Progenitor cell of endocrine pancreas (in vitro differentiated cells): ENCODE measurements around the gene METTL16. TPM values are rescaled to one million over a fixed set of nuclear protein-coding genes. Genes with fewer than 3 reads are reported as not detected.

ENCODE experiments used
- DNase-seq: peaks from one replicate; pipeline ENCODE4 v3.0.0; 2021; ENCODE audit warnings: low spot score; ENCODE audit not compliant: unreplicated experiment
- H3K27ac Mint-ChIP-seq: 2 replicates; pipeline ENCODE4 v1.8.0; 2021; ENCODE audit warnings: mild to moderate bottlenecking, moderate library complexity, mixed read lengths
- H3K27me3 Mint-ChIP-seq: 2 replicates; pipeline ENCODE4 v1.8.0; 2021; ENCODE audit warnings: mixed read lengths
- H3K36me3 Mint-ChIP-seq: 2 replicates; pipeline ENCODE4 v1.8.0; 2022; ENCODE audit warnings: mixed read lengths; ENCODE audit not compliant: insufficient read depth
- H3K4me1 Mint-ChIP-seq: 2 replicates; pipeline ENCODE4 v1.8.0; 2021; ENCODE audit warnings: low read depth, mixed read lengths
- H3K4me3 Mint-ChIP-seq: 2 replicates; pipeline ENCODE4 v1.8.0; 2021; ENCODE audit warnings: low read depth, mild to moderate bottlenecking, moderate library complexity, mixed read lengths
- H3K9me3 Mint-ChIP-seq: 2 replicates; pipeline ENCODE4 v1.8.0; 2021; ENCODE audit warnings: low read depth, mixed read lengths
- total RNA-seq: library from RNA; stranded (reverse); gene quantifications from 2 replicates; pipeline ENCODE4 v1.2.1, GENCODE V29; 2021
- TF ChIP-seq, protein P1 (sequence below): fragments of 200-600 bp; sonication (generic); IDR thresholded peaks from one replicate; pipeline ENCODE4 v1.5.0; 2021; ENCODE audit warnings: antibody characterized with exemption, mild to moderate bottlenecking; ENCODE audit not compliant: unreplicated experiment

Gene METTL16
- total RNA-seq, 1 donor from 2014 or later, result 43.8 TPM

DNA sequence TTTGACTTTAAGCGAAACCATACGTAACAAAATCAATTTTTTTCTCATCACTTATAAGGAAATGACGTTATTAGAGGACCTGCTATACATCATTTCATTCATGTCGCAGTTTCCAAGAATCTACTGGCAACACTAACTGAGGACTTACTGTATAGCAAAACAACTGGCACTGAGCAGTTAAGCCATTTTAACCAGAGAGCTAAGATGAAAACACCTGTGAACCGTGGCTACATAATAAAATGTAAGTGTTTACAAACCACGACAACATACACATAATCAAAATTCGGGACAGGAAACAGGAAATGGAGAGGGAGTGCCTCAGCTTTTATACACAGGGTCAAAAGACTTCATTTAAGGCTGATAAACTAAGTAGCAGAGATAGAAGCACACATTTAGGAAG lies 29.5 kb downstream of the METTL16 start:
- H3K9me3 Mint-ChIP-seq, result no peaks in the 10 kb centered on the region
- H3K4me1 Mint-ChIP-seq, result peaks cover 21% of the 10 kb centered on the region
- no peaks in the 10 kb centered on the region for H3K27me3 Mint-ChIP-seq
- H3K36me3 Mint-ChIP-seq, result peaks cover 8% of the 10 kb centered on the region
- TF ChIP-seq, protein P1, sequence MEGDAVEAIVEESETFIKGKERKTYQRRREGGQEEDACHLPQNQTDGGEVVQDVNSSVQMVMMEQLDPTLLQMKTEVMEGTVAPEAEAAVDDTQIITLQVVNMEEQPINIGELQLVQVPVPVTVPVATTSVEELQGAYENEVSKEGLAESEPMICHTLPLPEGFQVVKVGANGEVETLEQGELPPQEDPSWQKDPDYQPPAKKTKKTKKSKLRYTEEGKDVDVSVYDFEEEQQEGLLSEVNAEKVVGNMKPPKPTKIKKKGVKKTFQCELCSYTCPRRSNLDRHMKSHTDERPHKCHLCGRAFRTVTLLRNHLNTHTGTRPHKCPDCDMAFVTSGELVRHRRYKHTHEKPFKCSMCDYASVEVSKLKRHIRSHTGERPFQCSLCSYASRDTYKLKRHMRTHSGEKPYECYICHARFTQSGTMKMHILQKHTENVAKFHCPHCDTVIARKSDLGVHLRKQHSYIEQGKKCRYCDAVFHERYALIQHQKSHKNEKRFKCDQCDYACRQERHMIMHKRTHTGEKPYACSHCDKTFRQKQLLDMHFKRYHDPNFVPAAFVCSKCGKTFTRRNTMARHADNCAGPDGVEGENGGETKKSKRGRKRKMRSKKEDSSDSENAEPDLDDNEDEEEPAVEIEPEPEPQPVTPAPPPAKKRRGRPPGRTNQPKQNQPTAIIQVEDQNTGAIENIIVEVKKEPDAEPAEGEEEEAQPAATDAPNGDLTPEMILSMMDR, result no peak
- H3K4me3 Mint-ChIP-seq, result no peak overlapping the region
- DNase-seq, result no peak
- no peak overlapping the region for H3K27ac Mint-ChIP-seq

GRCh38 chr17:2481760-2482159 lies 29.9 kb downstream of the METTL16 start:
- no peaks in the 10 kb centered on the region for H3K27me3 Mint-ChIP-seq
- H3K9me3 Mint-ChIP-seq, result no peaks in the 10 kb centered on the region
- TF ChIP-seq, protein P1, result no peak
- H3K4me1 Mint-ChIP-seq, result peaks cover 18% of the 10 kb centered on the region
- no peak for DNase-seq
- H3K4me3 Mint-ChIP-seq, result no peak overlapping the region
- H3K27ac Mint-ChIP-seq, result no peak overlapping the region
- peaks cover 9% of the 10 kb centered on the region for H3K36me3 Mint-ChIP-seq

DNA sequence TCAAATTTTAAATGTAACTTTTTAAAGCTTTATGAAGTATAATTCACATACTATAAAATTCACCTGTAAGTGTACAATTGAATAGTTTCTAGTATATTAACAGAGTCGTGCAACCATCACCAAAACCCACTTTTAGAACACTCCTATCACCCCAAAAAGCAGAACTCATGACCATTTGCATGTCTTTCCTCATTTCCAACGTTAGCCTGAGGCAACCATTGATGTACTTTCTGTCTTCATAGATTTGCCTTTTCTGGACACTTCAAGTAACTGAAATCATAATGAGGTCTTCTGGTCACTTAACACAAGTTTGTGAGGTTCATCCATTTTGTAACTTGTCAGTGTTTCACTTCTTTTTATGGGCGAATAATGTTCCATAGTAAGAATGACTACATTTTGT lies 33.2 kb downstream of the METTL16 start:
- TF ChIP-seq, protein P1, result no peak
- no peak for DNase-seq
- Mint-ChIP-seq H3K9me3 (no peaks in the 10 kb centered on the region), H3K4me1 (peaks cover 18% of the 10 kb centered on the region), H3K27ac (no peak overlapping the region), H3K36me3 (peaks cover 28% of the 10 kb centered on the region), H3K27me3 (no peaks in the 10 kb centered on the region), H3K4me3 (no peak overlapping the region)

GRCh38 chr17:2475056-2475455 lies 36.6 kb downstream of the METTL16 start:
- DNase-seq, result no peak
- H3K4me1 Mint-ChIP-seq, result peaks cover 5% of the 10 kb centered on the region
- peaks cover 37% of the 10 kb centered on the region for H3K36me3 Mint-ChIP-seq
- H3K27me3 Mint-ChIP-seq, result no peaks in the 10 kb centered on the region
- no peak overlapping the region for H3K27ac Mint-ChIP-seq
- no peak overlapping the region for H3K4me3 Mint-ChIP-seq
- TF ChIP-seq, protein P1, result no peak
- no peaks in the 10 kb centered on the region for H3K9me3 Mint-ChIP-seq

- no peak for DNase-seq
- no peaks in the 10 kb centered on the region for H3K27me3 Mint-ChIP-seq
- TF ChIP-seq, protein P1, result no peak
- peaks cover 5% of the 10 kb centered on the region for H3K4me1 Mint-ChIP-seq
- H3K4me3 Mint-ChIP-seq, result no peak overlapping the region
- H3K27ac Mint-ChIP-seq, result no peak overlapping the region
- no peaks in the 10 kb centered on the region for H3K9me3 Mint-ChIP-seq
- peaks cover 38% of the 10 kb centered on the region for H3K36me3 Mint-ChIP-seq
Measured at GRCh38 chr17:2474371-2474770, 37.3 kb downstream of the METTL16 start.
